ENCODE results near the gene SMTNL1.

Gene SMTNL1

DNA sequence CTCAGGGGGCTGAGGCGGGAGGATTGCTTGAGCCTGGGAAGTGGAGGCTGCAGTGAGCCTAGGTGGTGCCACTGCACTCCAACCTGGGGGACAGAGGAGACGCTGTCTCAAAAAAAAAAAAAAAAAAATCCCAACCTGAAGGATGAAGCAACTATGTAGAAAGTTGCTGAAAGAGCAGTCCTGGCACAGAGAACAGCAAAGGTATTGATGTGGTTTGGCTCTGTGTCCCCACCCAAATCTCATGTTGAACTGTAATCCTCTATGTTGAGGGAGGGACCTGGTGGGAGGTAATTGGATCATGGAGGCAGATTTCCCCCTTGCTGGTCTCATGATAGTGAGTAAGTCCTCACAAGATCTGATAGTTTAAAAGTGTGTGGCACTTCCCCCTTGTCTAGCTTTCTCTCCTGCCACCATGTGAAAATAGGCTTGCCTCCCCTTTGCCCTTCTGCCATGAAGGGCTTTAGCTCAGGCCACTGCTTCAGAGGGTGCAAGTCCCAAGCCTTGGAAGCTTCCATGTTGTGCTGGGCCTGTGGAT, 49.4 kb downstream of the SMTNL1 start:
- no peak for DNase-seq (ENCODE audit: low read depth in 4 of 4, low spot score in 1 of 4)

DNA sequence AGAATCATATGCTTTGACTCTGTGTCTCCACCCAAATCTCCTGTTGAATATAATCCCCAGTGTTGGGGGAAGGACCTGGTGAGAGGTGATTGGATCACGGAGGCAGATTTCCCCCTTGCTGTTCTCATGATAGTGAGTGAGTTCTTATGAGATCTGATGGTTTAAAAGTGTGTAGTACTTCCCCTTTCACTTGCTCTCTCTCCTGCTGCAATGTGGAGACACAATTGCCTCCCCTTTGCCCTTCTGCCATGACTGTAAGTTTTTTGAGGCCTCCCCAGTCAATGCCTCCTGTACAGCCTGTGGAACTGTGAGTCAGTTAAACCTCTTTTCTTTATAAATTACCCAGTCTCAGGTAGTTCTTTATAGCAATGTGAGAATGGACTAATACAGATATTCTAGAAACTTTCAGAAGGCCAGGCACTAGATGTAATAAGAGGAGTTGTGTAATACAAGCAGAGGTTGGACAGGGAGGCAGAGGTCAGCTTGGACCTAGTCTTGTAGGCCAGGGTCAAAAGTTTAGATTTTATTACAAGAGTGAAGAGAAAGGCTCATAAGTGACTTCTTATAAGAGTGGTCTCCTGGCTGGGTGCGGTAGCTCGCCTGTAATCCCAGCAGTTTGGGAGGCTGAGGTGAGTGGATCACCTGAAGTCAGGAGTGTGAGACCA, 50.8 kb downstream of the SMTNL1 start:
- no peak for DNase-seq (ENCODE audit: low read depth in 4 of 4, low spot score in 1 of 4)

DNA sequence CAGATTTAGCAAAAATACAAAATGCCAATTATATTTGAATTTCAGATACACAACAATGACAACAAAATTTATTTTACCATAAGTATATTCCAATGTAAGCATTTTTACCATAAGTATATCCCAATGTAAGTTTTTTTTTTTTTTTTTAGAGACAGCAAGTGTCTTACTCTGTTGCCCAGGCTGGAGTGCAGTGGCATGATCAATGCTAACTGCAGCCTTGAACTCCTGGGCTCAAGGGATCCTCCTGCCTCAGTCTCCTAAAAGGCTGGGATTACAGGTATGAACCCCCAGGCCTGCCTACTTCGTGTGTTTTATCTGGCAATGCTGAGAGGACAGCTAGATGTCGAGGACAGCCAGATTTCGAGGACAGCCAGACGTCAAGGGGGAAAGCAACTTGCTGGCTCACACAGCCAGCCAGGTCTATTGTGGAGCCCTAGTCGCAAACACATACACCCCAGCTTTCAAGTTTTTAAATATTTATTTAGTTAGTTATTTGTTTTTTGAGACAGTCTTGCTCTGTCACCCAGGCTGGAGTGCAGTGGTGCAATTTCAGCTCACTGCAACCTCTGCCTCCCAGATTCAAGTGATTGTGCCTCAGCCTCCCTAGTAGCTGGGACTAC, 59.0 kb downstream of the SMTNL1 start:
- no peak for DNase-seq (ENCODE audit: low read depth in 4 of 4, low spot score in 1 of 4)

DNA sequence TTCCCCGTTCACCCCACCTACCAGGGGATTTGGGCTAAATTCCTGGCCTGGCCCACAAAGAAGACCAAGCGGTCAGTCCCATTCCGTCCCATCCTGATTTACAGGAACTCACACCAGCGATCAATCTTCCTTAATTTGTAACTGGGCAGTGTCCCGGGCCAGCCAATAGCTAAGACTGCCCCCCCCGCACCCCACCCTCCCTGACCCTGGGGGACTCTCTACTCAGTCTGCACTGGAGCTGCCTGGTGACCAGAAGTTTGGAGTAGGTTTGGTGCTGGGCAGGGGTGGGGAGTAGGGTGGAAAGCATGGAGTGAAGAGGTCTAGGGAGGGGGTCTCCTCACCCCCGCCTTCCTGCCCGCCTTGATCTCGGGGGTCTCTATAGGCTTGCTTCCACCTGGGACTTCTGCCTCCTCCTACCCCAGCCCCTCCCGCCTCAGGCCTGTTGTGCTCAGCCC, 60.1 kb downstream of the SMTNL1 start, which contains the start of gene SERPING1:
Gene SERPING1, plus strand, starts transcription at position 225 of the 455 bp plus-strand sequence. CDS start 586 bp downstream, outside the sequence.
- DNase-seq (ENCODE audit: low read depth in 4 of 4, low spot score in 1 of 4), result no peak

DNA sequence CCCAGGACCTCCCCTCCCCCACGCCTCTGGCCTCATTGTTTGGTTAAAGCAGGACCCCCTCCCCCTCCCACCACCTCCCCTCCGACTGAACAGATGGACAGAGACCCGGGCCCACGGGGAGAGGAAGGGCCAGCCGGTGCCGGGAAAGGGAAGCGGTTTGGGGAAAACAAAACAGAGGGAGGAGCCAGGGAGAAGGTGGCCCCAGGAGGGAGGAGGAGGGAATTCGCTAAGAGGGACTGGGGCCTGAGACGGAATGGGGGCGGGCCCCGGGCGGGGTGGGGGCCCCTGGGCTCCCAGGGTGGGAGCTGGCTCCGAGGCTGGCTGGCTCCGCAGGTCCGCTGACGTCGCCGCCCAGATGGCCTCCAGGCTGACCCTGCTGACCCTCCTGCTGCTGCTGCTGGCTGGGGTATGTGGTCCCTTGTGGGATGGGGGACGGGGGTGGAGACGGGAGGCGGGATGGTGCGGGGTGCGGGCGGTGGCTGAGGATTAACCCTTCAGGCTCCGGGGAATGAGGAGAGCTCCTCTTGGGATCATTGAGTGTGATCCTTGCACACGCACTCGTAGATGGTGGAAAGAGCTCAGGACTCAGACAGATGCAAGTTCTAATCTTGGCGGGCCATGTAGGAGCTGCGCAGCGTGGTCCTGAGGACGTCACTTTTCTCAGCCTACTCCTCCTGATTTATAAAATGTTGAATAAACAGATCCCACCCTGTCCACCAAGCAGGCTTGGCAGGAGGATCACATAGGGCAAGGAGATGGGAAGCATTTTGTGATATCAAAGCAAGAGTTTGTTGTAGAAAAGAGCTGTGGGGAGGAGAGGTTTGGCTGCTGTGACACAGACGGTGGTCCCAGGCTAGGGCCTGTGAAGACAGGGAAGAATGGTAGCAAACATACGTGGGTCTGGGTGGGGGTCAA, 60.8 kb downstream of the SMTNL1 start:
- no peak for DNase-seq (ENCODE audit: low read depth in 4 of 4, low spot score in 1 of 4)

DNA sequence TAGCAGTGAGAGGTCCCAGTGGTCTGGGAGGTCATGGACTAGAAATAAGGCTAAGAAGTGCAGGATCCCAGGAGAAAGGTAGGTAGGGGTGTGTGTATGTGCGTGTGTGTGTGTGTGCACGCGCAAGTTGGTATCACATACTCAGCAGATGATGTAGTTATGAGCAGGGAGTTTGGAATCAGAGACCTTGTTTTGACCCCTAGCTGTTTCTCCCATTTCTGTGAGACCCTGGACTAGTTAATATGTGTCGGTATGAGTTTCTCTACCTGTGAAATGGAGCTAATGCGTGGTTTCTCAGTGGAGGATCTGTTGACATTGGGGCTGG, 61.4 kb downstream of the SMTNL1 start:
- DNase-seq (ENCODE audit: low read depth in 4 of 4, low spot score in 1 of 4), result no peak

DNA sequence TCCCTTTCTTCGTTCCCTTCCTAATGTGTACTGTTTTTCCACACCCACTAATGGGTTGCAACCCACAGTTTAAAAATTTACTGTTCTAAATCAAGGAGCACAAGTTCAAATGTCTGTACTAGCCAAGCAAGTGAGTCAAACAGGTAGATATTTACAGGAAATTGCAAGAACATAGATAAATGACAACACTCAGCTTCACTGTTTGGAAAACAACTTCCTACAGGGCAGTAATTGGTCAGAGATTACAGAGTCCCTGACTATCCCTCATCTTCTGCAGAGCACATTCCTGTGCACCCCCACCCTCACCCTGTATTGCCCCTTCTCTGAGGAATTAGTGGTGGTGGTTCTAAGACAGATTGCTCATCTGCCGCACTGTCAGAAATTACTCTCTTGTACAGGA, 62.0 kb downstream of the SMTNL1 start:
- DNase-seq (ENCODE audit: low read depth in 4 of 4, low spot score in 1 of 4), result no peak
